H1 (cell line): ENCODE results near the gene HIPK2. TPM values are rescaled to one million over a fixed set of nuclear protein-coding genes. Genes with fewer than 3 reads are reported as not detected.

Experiments used
- CBX5 ChIP-seq: fragments of 300-800, 300-1000 bp; sonication (generic); IDR thresholded peaks from 2 replicates; pipeline ENCODE4 v1.7.1; 2016; ENCODE audit warnings: antibody characterized with exemption, low read length, low read depth
- EP300 ChIP-seq, 2 experiments: IDR thresholded peaks; 1 replicate in 1 of 2; 2 replicates in 1 of 2; pipeline ENCODE4 v1.6.1; 2011 to 2012; ENCODE audit warnings: low read depth in 2 of 2, low read length in 2 of 2, mild to moderate bottlenecking in 2 of 2, borderline replicate concordance in 1 of 2, inconsistent platforms in 1 of 2, moderate library complexity in 1 of 2
- MAFK ChIP-seq: IDR thresholded peaks from 2 replicates; pipeline ENCODE4 v1.6.1; 2012; ENCODE audit warnings: low read depth, mild to moderate bottlenecking, improper control_type of control experiment, low read length
- POLR2AphosphoS5 ChIP-seq: IDR thresholded peaks from 2 replicates; pipeline ENCODE4 v1.6.1; 2011; ENCODE audit warnings: low read depth, low read length
- YY1 ChIP-seq: IDR thresholded peaks from 2 replicates; pipeline ENCODE4 v1.6.1; 2011; ENCODE audit warnings: low read depth, mild to moderate bottlenecking, low read length
- ZNF274 ChIP-seq: IDR thresholded peaks from 2 replicates; pipeline ENCODE4 v1.7.0; 2012; ENCODE audit warnings: low read length, borderline replicate concordance; ENCODE audit errors: extremely low read depth
- polyA plus RNA-seq, 7 experiments: library from polyadenylated mRNA; depleted of rRNA in 3 of 7; stranded (reverse) in 5 of 7; unstranded in 2 of 7; fragments of >200 nt in 5 of 7; fragments of 200-250 nt in 2 of 7; gene quantifications; 1 replicate in 5 of 7; 2 replicates in 1 of 7; 4 replicates in 1 of 7; pipeline versions ENCODE4 v1.2.1 to v1.2.3, GENCODE V29; 2011 to 2013; ENCODE audit warnings: missing spikeins in 2 of 7, mixed read lengths in 2 of 7
- total RNA-seq: library from RNA; stranded (reverse); fragmentation: NEBNext Ultra II Directional; extraction: Animal tissue kit (Norgen Biotek cat#: 25700); gene quantifications from 2 replicates; pipeline ENCODE4 v1.2.1, GENCODE V29; 2021
- TF ChIP-seq, protein P1 (sequence below), 3 experiments: IDR thresholded peaks; 1 replicate in 2 of 3; 2 replicates in 1 of 3; pipeline versions ENCODE4 v1.5.1 to v1.6.1; 2011; ENCODE audit warnings: low read length in 3 of 3, mild to moderate bottlenecking in 3 of 3, inconsistent platforms in 2 of 3, low read depth in 1 of 3, moderate library complexity in 1 of 3; ENCODE audit not compliant: insufficient read depth in 1 of 3; ENCODE audit errors: control extremely low read depth in 1 of 3

The HIPK2 gene
- total and polyA plus RNA-seq, 2 of the 8 experiments (the other 6 are each of a cell fraction or from before 2014, with no cell fraction given): 8.3 to 24.3 TPM

DNA sequence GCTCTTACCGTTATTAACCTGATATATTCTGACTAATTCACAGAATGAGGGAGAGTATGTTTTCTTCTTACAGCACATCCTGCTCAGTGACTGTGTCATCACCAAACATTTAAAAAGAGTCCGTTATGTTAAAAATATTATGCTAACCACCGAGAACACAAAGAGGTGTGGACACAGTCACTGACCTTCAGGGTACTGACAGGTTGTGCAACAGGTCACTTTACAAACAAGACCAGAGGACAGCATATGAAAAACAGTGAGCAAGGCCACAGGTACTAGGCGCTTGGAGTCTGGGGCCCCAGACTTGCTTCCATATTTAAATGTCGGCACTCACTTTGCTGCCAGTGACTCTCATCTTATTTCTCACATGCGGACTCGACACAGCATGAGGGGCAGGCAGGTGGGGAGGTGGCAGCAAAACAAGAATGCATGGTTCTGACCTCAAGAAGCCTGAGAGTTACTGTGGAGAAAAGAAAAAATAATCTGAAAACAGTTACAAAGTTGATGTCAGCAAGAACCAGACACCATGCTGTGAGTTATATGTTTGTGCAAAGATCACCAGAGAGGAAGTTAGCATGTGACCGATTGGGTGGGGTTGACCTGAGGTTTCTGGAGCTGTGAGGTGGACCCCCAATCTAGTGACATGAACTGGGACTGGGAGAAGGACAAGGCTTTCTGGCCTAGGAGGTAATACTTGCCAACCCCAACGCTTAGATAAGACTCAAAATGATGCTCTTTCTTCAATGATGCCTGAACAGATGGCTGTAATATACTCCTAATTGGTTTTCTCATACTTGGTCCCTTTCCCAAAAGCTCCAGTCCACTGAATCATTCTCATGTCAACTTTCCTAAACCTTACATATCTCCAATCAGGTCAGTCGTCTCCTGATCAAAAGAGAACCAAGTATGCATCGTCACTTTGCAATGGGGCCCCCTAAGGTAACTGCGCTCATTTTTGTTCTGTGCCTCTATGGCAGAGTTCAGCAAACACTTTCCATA lies 102.4 kb downstream of the HIPK2 start (continued):
- TF ChIP-seq, protein P1, sequence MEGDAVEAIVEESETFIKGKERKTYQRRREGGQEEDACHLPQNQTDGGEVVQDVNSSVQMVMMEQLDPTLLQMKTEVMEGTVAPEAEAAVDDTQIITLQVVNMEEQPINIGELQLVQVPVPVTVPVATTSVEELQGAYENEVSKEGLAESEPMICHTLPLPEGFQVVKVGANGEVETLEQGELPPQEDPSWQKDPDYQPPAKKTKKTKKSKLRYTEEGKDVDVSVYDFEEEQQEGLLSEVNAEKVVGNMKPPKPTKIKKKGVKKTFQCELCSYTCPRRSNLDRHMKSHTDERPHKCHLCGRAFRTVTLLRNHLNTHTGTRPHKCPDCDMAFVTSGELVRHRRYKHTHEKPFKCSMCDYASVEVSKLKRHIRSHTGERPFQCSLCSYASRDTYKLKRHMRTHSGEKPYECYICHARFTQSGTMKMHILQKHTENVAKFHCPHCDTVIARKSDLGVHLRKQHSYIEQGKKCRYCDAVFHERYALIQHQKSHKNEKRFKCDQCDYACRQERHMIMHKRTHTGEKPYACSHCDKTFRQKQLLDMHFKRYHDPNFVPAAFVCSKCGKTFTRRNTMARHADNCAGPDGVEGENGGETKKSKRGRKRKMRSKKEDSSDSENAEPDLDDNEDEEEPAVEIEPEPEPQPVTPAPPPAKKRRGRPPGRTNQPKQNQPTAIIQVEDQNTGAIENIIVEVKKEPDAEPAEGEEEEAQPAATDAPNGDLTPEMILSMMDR (IDR thresholded peaks at IDR 0.05; ENCODE audit: control extremely low read depth in 1 of 3, insufficient read depth in 1 of 3, low read depth in 1 of 3, low read length in 3 of 3): no peak
- no peak for TF ChIP-seq MAFK
- TF ChIP-seq EP300 (IDR thresholded peaks at IDR 0.05; ENCODE audit: borderline replicate concordance in 1 of 2, low read depth in 2 of 2, low read length in 2 of 2): no peak
- TF ChIP-seq POLR2AphosphoS5: no peak
- no peak for TF ChIP-seq ZNF274
- TF ChIP-seq YY1: no peak
- no peak for TF ChIP-seq CBX5
